GM19328 (cell line): Measurements from ENCODE around the gene ACTMAP.
"Not testable (repeated sequence)": the region's sequence is repeated elsewhere in the genome, so short reads cannot be mapped to it uniquely, and the experiment has no call there.

Experiments used
- ATAC-seq: cut with Tn5 transposase; IDR thresholded peaks from one replicate; pipeline ENCODE4 v1.9.1; 2021; ENCODE audit warnings: mild to moderate bottlenecking, moderate library complexity; ENCODE audit not compliant: unreplicated experiment

Gene ACTMAP

GRCh38 chr19:40744554-40745401 lies 5.5 kb downstream of the ACTMAP start:
- no peak for ATAC-seq

GRCh38 chr19:40743926-40744325 lies 6.4 kb downstream of the ACTMAP start:
- ATAC-seq, result no peak

- ATAC-seq, result no peak
Measured at GRCh38 chr19:40742886-40743285, 7.4 kb downstream of the ACTMAP start.

GRCh38 chr19:40742477-40742876 lies 7.8 kb downstream of the ACTMAP start:
- no peak for ATAC-seq

GRCh38 chr19:40741527-40742390 lies 8.5 kb downstream of the ACTMAP start:
- no peak for ATAC-seq

GRCh38 chr19:40740747-40741146 lies 9.5 kb downstream of the ACTMAP start:
- ATAC-seq, result no peak

GRCh38 chr19:40739871-40740703 lies 10.2 kb downstream of the ACTMAP start:
- no peak for ATAC-seq

- ATAC-seq, result no peak
Measured at GRCh38 chr19:40739030-40739839, 11.0 kb downstream of the ACTMAP start.

GRCh38 chr19:40737102-40737644 lies 13.1 kb downstream of the ACTMAP start:
- ATAC-seq, result no peak

GRCh38 chr19:40736661-40737060 lies 13.6 kb downstream of the ACTMAP start:
- no peak for ATAC-seq

- ATAC-seq, result no peak
Measured at GRCh38 chr19:40735013-40735771, 15.1 kb downstream of the ACTMAP start.

GRCh38 chr19:40733149-40733548 lies 17.1 kb downstream of the ACTMAP start:
- no peak for ATAC-seq

- ATAC-seq, result not testable (repeated sequence)
Measured at GRCh38 chr19:40732304-40732703, 18.0 kb downstream of the ACTMAP start.

GRCh38 chr19:40730065-40730464 lies 20.2 kb downstream of the ACTMAP start:
- not testable (repeated sequence) for ATAC-seq

- ATAC-seq, result no peak
Measured at GRCh38 chr19:40726279-40726678, 24.0 kb downstream of the ACTMAP start.

- ATAC-seq, result no peak
Measured at GRCh38 chr19:40724855-40725254, 25.4 kb downstream of the ACTMAP start.

- no peak for ATAC-seq
Measured at GRCh38 chr19:40724315-40724714, 26.0 kb downstream of the ACTMAP start.

GRCh38 chr19:40723661-40724254 lies 26.5 kb downstream of the ACTMAP start:
- no peak for ATAC-seq
